Stimulated activated CD8-positive, alpha-beta memory T cell treated with anti-CD3 and anti-CD28 coated beads, Interleukin-7, amount 100 ng/mL, for 4 hours (primary cell): Measurements from ENCODE around the gene ABCC5.
"Not testable (repeated sequence)": the region's sequence is repeated elsewhere in the genome, so short reads cannot be mapped to it uniquely, and the experiment has no call there.

Source experiments
- DNase-seq, 2 donors: peaks; one replicate each; pipeline ENCODE4 v3.0.0-alpha.2; 2020; ENCODE audit warnings: low read depth in 2 of 2

Gene ABCC5

DNA sequence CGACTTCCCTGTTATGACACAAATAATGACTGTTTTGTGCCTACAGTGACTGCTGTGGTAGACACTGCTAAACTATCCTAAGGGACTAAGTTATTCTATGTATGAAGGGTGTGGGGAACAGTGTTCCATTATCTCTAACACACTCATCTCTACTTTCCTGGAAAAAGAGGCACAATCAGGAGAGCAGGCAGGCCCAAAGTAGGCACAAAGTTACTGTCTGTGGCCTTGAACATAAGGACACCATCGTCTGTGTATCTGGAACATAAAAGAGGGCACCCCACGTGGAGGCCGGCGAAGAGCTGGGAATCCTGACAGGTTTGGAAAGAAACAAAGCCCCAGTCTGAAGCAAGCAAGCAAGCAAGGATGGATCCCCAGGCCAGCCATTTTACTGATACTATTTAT is 1.5 kb downstream of the ABCC5 start:
- no peak for DNase-seq

DNA sequence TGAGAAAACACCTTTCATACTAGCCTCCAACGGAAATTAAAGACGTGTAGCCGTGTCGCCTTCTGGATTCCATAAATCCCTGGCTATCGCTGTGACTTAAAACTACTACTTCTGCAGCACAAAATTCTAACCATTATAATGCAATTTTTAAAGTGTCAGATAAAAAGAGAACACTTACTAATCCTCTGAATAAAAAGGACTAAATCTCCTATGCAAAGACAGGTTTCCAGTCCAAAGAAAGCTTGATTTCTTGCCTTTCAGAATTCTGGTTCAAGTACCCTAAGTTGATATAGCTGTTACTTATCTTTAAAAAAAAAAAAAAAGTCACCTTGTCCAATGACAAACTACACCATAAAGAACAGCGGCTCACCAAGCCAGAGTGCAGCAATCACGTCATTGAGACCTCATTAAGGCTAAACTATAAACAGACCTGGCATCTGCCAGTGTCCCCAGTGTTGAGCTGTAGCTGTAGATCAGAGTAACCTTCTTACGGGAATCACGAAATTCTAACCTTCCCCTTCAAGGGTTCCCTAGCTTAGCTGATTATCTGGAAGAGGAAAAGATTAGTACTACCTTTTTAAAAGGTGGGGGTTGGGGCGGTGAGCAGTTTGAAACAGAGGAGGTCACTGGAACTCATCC is 2.2 kb downstream of the ABCC5 start:
- DNase-seq = no peak

DNA sequence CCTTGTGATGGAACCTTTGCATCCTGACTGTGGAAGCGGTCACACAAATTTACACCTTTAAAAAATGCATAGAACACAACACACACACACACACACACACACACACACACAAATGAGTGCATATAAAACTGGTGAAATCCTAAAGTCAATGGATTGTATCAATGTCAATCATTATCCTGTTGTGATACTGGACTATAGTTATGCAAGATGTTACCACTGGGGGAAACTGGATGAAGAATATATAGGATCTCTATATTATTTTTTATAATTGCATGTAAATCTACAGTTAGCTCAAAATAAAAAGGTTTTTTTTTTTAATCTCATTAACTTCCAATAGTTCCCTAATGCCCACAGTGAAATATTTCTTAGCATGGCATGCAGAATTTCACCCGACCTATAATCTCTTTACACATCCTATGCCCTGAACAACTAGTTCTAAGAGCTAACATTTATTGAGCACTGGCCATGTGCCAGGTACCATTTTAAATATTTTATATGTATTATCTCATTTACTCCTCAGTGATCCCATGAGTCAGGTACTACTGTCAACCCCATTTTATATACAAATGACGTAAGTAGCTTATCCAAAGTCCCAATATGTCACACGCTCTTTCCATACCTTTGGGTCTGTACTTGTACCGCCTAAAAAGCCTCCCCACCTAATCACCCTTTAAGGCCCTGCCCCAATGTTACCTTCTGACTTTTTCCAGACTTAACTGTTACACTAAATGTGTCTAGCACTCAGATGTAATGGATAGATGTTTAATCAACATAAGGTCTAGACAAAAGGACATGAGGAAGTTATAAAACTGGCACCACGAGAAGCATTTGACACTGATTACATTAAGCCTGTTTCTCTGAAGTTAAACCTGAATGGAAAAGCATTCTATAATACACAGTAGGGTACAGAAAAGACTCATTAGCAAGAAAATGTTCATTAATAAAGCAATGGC is 5.5 kb downstream of the ABCC5 start:
- DNase-seq = no peak

DNA sequence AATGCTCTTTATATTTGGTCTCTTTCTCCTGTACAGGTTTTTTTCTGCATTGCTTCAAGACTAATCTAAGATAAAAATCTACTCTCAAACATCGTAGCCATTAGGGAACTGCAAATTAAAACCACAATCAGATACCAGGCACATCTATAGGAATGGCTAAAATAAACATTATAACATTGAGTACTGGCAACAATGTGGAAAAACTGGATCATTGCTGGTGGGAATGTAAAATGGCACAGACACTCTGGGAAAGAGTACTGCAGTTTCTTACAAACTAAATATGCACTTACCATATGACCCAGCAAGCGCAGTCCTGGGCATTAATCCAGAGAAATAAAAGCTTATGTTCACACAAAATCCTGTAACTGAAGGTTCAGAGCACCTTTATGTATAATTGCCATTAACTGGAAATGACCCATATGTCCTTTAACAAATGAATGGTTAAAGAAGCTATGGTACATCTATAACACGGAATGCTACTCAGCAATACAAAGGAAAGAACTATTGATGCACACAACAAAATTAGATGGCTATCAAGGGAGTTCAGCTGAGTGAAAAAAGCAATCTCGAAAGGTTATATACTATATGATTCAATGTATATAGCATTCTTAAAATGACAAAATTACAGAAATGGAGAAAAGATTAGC is 6.3 kb downstream of the ABCC5 start:
- no peak for DNase-seq

DNA sequence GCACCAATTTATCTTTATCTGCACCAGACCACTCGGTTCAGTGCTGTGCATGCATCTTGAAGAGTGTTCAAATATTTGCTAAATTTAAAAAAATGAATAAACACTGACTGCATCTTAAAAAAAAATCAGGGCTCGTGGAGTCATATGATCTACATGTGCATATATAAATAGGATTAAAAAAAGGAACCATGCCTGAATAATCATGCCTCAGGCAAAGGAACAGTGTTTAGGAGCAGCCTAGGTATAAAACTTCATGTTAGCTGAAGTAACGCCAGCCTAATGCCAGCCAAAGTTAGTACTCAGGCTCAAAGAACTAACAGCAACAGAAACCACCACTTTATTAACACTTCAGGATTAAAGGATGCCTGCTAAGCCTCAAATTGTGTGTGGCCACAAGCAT is 9.5 kb downstream of the ABCC5 start:
- DNase-seq = no peak

DNA sequence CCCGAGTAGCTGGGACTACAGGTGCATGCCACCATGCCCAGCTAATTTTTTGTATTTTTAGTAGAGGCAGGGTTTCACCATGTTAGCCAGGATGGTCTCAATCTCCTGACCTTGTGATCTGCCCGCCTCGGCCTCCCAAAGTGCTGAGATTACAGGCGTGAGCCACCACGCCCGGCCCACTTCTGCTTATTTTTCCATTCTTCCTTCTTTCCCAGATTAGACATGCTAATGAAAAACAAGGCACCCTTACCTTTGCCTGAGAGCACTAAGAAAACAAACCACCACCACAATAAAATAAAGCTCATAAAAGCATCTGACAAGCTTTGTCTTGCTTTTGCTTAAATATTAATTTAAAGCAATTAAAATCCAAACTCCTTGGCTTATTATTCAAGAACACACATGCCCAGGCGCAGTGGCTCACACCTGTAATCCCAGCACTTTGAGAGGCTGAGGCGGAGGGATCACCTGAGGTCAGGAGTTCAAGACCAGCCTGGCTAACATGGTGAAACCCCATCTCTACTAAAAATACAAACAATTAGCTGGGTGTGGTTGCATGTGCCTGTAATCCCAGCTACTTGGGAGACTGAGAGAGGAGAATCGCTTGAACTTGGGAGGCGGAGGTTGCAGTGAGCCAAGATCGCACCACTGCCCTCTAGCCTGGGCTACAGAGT is 10.4 kb downstream of the ABCC5 start:
- not testable (repeated sequence) for DNase-seq

DNA sequence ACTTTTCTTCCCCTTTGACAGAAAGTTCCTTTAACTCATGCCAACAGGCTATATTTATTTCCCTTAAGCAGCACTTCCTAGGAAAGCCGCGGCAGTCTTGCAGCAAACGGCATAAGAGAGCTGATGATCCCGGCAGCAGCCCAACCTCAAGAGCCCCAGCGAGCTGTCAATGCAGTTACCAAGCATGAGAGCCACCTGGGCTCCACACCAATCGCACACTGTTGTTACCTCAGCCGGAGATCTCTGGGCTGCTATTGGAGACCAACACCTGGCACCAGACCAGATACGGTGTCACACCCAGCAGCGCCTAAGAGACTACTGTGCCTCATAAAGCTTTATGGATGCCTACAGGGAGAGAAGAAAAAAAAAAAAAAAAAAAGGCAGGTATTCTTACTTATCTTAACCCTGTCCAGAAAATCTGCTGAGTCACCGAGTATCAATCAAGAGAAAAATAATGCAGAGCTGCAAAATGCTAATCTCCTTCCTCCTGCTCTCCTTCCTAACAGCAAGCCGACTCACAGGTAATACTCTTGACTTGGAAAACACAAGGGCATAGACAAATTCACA is 11.7 kb downstream of the ABCC5 start:
- DNase-seq = no peak

DNA sequence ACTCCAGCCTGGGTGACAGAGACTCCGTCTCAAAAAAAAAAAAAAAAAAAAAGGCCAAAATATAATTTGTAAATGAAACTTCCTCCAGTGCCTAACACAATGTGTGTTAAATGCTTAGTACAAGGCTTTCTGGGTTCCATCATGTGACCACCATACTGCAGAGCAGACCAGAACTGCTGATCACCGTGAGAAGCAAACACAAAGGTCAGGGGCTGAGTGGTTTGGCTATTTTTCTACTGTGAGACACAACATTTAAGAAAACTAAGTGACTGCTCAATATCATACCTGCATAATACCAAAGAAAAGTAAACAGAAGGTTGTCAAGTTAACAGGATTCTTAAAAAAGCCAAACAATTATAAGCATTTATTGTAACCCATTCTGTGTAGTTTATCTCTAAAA is 13.2 kb downstream of the ABCC5 start:
- DNase-seq = no peak

DNA sequence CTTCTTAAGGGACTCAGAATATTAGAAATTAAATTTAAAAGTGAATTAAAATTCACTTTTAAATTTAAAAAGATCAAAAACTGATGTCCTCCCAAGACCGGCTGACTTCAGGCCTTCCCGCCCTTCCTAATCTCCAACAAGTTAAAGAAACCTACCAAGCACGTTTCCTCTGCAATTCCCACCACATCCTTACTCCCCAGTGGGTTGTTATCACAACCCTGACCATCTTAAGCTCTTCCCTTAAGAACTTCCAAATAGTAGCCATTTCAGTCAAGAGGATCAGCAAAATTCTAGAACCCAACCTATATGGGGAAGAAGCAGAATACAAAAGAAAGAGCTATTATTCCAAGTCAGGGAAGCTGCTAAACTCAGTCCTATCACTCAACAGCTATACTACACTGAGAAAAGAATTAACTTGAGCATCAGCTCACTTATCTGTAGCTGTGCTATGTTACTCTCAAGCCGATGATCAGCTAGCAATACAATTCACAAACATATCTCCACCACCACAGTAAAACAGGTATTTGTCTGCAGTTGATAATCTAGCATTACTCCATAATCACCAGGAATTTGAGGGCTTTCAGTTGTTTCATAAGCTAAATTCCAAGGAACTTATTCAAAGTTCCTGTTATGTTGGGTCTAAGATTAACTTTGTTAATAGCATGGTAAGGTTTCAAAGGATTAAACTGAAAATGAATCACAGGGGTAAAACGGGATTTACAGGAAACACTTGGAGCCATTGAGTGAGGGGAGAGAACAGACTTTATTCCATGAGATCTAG is 14.3 kb downstream of the ABCC5 start:
- no peak for DNase-seq

DNA sequence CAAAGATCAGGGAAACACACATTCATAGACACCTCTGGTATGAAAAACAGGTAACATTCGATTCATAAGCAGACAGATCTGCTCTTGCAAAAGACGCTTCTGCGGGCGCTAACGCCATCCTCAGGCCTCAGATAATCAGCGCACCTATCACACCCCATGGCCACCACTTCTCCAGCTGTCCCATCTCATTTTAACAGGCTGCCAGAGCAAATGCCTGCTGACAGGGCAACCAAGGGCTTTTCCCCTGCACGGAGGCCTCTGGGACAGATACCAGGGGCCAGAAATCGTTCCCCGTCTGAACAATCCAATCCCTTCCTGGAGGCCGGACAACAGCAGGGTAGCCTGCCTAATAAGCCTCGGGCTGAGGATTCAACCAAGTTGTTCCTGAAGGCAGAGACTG is 15.2 kb downstream of the ABCC5 start:
- no peak for DNase-seq

DNA sequence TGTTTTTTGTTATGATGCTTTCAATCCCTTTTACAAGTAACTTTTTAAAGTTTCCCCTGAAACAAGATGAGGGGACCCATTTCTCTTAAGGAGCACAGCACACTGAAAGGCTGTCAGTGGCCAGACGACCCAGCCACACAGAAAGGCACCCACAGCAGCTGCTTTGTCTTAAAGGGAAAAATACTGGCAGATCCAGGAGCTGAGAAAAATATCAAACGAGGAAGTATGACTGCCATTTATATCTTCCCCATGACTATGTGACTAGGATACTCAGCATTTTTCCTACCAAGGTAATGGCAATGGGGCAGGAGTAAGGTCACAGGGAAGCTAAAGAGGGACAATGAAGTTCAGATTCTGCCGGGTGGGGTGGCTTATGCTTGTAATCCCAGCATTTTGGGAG is 15.9 kb downstream of the ABCC5 start:
- DNase-seq = no peak

DNA sequence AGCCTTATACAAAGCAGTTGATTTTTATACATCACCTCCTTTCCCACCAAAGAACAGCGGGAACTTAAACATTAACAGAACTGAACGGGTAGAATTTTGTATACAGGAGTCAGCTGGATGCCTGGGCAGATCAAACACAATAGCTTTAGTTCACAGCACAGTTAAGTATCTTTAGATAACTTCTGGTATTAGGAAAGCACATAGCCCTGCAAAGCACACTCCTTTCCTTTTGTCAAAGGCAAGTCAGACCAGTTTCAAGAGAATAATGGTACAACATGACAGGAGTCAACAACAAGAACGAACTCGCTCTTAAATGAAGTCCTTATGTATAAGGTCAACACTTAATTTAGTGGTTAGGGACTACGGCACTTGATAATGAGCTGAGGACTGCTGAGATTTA is 26.3 kb downstream of the ABCC5 start:
- DNase-seq = no peak

DNA sequence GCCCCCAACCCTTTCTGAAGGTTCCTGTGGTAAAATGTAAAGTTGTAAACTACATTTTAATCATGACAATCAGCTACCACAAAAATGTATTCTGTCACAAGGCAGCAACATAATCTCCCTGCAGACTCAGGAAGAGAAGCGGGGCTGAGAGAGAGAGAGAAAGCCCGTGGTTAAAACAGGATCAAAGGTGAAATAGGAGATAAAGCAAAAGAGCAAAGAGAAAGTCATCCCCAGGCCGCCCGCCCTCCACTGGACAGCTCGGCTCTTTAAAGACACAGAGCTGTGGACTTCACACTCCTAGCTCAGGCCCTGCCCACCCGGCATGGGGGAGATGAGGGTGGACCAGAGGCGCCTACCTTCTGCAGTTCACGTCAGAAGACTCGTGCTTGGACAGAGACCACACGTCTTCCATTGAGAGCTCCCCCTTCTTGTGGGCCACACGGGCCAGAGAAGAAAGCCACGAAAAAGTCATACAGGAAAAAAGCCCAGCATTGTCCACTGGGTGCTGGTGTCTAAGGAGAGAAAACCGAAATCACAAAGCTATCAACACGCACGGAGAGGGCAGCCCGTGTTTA is 29.4 kb downstream of the ABCC5 start:
- no peak for DNase-seq

DNA sequence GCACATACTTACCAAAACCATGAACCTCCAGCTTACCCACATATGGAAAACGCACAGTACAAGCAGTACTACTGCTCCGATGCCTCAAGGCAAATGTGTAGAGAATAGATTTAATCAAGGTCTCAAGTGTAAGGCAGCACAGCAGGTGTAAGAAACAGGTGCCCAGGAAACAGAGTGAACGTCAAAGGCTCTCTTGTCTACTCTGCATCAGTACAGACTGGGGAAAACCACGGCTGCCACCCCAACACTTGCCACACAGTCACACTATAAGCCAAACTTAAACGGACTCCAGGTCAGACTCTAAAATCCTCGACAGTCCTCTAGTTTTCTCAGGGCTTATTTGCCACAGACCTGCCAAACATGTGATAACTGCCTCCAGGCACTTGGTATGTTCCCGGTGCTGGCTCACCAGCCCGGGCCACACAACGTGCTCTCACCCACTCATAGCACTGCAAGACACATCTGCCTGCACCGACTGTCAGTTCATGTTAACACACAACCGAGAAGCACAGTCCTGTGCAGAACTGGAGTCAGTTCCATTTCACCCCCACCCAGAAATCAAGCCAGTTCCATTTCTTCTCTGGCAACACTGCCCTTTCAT is 30.6 kb downstream of the ABCC5 start:
- DNase-seq = no peak

DNA sequence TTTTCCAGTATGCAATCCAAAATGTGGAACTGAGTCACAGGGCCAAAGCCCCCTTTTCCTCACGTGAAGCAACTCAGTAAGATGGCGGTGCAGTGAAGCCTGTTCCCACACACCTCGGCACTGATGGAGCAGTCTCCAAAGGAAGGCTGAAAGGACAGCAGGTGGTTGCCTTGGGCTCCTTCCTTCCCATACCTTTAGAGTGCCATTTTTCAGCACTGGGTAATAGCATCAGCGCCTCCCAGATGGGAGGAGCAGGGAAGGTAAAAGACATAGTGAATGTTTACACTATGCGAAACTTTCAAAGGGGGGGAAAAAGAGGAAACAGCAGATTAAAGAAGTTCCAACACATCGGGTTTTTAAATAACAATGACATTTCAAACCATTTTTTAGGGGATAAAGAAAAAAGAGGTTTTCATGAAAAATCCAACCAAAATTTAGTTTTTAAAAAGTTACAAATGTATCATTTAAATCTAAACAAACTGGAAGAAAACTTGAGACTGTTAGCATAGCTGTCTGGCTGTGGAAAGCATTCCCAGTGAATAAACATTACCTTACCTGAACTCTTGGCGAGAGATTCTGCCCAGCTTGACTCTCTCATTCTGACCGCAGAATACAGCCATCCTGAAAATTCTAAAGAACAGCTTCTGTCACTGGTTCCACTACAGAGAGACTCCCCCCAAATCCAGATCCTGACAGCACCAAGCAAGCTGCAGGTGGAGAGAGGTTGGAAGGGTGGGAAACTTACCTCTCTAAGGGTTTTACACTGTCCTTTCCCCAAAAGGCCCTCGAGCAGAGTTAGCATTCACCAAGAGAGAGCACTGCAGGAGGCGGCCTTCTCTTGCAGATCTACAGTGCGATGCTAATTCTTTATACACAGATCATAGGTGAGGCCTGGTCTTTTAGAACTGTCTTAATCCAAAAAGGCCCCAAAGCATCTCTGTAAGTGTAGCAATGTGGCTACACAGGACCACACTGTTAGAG is 32.6 kb downstream of the ABCC5 start:
- DNase-seq = no peak

DNA sequence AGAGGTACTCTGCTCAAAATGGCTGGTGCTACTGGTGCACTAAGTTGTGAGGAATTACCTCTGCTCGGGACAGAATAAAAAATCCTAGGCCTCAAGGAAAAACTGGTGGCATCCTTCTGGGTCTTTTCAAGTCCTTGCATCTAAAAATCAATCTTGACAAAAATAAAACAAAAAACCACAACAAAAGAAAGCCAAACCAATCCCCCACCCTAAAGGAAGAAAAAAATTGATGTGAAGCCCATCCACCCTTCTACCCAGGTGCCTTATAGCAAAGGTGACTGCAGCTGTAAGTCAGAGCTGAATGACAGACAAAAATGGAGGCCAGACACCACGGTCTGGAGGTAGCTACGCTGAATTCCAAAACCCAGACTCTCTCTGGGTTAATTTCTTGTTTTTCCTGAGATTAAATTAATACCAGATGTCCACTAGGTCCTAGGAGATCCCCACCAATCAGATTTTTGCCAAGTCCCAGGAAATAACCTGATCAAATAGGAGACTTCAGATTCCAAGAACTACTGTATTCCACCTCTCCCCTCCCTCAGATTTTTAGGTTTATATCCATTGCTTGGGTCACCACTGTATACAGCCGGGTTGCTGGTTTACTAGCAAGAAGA is 33.5 kb downstream of the ABCC5 start:
- no peak for DNase-seq

DNA sequence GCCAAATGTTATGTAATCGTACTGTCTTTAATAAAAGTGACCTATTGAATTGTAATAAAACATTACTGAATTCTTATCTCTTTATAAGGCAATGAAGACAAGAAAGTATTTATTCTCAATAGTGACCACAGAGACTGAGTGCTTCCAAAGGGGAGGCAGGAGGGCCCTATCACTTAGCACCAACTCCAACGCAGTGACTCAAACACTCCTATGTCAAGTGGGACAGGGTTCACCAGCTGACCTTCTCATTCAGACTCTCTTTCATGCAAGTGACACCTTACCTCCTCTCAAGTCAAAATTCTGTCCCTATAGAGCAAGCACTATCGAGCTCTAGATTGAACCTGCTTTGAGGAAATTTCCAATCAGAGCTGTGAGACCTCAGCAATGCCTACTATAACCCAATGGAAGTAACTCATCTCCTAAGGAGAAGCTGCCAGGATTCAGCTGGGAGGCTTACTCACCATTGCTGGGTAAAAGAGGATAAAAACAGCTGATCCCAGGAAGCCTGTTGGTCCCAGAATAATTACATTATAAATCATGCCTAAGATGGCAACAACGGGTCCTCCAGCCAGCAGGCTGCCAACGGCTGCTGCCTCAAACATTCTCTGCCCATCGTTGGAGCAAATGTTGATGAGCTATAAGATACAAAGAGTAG is 35.6 kb downstream of the ABCC5 start:
- DNase-seq = no peak

DNA sequence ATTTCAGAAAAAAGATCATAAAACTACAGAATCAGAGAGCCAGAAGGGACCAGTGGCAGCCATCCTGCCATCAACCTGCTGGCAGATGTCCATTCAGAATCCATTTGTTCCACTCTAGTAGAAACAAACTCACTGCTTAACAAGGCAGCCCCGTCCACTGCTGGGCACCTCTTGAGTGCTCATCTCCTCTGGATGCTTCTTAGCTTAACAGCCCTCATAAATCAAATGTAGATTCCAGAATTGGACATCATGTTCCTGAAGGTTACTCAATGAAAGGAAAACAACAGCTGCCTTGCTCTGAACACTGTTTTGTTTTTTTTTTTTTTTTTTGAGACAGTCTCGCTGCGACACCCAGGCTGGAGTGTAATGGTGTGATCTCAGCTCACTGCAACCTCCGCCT is 37.3 kb downstream of the ABCC5 start:
- no peak for DNase-seq
